Glutamatergic neuron (in vitro differentiated cells): ENCODE results near the gene ZMIZ1. TPM values are rescaled to one million over a fixed set of nuclear protein-coding genes. Genes with fewer than 3 reads are reported as not detected.
A peak's percentile ranks its signal among the peaks of the same experiment; 100 is the strongest.

ENCODE experiments used
- DNase-seq: peaks from one replicate; pipeline ENCODE4 v3.0.0; 2022
- H3K27ac Mint-ChIP-seq: one replicate; pipeline ENCODE4 v1.8.0; 2020; ENCODE audit warnings: mild to moderate bottlenecking, mixed read lengths, inconsistent platforms; ENCODE audit not compliant: unreplicated experiment
- H3K27me3 Mint-ChIP-seq: one replicate; pipeline ENCODE4 v1.8.0; 2020; ENCODE audit warnings: mild to moderate bottlenecking, moderate library complexity, mixed read lengths, inconsistent platforms; ENCODE audit not compliant: unreplicated experiment
- H3K36me3 Mint-ChIP-seq: one replicate; pipeline ENCODE4 v1.8.0; 2020; ENCODE audit warnings: mild to moderate bottlenecking, mixed read lengths, inconsistent platforms; ENCODE audit not compliant: unreplicated experiment
- H3K4me1 Mint-ChIP-seq: one replicate; pipeline ENCODE4 v1.8.0; 2020; ENCODE audit warnings: mild to moderate bottlenecking, low read depth, mixed read lengths, inconsistent platforms; ENCODE audit not compliant: unreplicated experiment
- H3K4me3 Mint-ChIP-seq: one replicate; pipeline ENCODE4 v1.8.0; 2020; ENCODE audit warnings: mild to moderate bottlenecking, mixed read lengths, inconsistent platforms; ENCODE audit not compliant: unreplicated experiment
- H3K9me3 Mint-ChIP-seq: one replicate; pipeline ENCODE4 v1.8.0; 2020; ENCODE audit warnings: mild to moderate bottlenecking, moderate library complexity, mixed read lengths, inconsistent platforms; ENCODE audit not compliant: unreplicated experiment
- total RNA-seq: library from RNA; stranded (reverse); fragmentation: NEBNext Ultra II Directional; extraction: Animal tissue kit (Norgen Biotek cat#: 25700); gene quantifications from one replicate; pipeline ENCODE4 v1.2.1, GENCODE V29; 2021; ENCODE audit not compliant: unreplicated experiment
- TF ChIP-seq, protein P1 (sequence below): fragments of 200-600 bp; sonication (generic); IDR thresholded peaks from one replicate; pipeline ENCODE4 v1.5.0; 2021; ENCODE audit not compliant: partially characterized antibody, unreplicated experiment

The ZMIZ1 gene
- total RNA-seq, 1 donor from 2014 or later, result 230 TPM

- Mint-ChIP-seq H3K4me3 (peak overlapping the region; percentile 6), H3K27ac (no peak overlapping the region), H3K27me3 (peaks cover 27% of the 10 kb centered on the region), H3K36me3 (no peaks in the 10 kb centered on the region), H3K9me3 (peaks cover 14% of the 10 kb centered on the region), H3K4me1 (peaks cover 52% of the 10 kb centered on the region)
- TF ChIP-seq, protein P1, sequence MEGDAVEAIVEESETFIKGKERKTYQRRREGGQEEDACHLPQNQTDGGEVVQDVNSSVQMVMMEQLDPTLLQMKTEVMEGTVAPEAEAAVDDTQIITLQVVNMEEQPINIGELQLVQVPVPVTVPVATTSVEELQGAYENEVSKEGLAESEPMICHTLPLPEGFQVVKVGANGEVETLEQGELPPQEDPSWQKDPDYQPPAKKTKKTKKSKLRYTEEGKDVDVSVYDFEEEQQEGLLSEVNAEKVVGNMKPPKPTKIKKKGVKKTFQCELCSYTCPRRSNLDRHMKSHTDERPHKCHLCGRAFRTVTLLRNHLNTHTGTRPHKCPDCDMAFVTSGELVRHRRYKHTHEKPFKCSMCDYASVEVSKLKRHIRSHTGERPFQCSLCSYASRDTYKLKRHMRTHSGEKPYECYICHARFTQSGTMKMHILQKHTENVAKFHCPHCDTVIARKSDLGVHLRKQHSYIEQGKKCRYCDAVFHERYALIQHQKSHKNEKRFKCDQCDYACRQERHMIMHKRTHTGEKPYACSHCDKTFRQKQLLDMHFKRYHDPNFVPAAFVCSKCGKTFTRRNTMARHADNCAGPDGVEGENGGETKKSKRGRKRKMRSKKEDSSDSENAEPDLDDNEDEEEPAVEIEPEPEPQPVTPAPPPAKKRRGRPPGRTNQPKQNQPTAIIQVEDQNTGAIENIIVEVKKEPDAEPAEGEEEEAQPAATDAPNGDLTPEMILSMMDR, result no peak
- no peak for DNase-seq
Measured at GRCh38 chr10:79075418-79075817, 6.7 kb downstream of the ZMIZ1 start.

DNA sequence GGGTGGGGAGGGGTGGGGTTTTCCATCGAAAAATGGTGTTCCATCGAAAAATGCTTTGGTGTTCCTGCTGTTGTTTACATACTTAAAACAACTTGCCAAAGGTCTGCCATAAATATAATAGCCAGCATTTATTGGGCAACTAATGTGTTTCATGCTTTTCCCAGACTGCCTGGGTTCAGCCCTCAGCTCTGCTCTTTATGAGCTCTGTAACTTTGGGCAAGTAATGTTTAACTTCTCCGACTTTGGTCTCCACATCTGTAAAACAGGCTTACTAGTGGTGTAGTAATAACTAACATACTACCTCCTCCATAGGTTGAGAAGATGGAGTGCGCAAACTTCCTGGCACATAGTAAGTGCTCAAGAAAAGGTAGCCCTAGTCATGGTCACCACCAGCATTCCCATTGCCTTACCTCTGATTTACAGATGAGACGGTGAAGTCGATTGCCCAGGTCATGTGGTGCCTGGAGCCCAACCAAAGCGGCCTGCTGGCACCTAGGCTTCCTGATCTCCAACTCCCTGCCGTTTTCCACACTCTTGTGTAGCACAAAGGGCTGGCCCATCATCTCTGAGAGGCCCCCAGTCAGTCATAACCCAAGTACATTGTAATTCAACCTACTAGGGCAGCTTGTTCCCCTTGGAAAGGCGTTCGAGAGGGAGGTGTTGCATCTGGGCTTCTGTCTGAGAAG, 8.9 kb downstream of the ZMIZ1 start:
- Mint-ChIP-seq H3K27me3 (peaks cover 16% of the 10 kb centered on the region), H3K4me1 (peaks cover 61% of the 10 kb centered on the region), H3K9me3 (peaks cover 9% of the 10 kb centered on the region), H3K4me3 (no peak overlapping the region), H3K36me3 (no peaks in the 10 kb centered on the region), H3K27ac (no peak overlapping the region)
- TF ChIP-seq, protein P1, result no peak
- DNase-seq, result no peak

DNA sequence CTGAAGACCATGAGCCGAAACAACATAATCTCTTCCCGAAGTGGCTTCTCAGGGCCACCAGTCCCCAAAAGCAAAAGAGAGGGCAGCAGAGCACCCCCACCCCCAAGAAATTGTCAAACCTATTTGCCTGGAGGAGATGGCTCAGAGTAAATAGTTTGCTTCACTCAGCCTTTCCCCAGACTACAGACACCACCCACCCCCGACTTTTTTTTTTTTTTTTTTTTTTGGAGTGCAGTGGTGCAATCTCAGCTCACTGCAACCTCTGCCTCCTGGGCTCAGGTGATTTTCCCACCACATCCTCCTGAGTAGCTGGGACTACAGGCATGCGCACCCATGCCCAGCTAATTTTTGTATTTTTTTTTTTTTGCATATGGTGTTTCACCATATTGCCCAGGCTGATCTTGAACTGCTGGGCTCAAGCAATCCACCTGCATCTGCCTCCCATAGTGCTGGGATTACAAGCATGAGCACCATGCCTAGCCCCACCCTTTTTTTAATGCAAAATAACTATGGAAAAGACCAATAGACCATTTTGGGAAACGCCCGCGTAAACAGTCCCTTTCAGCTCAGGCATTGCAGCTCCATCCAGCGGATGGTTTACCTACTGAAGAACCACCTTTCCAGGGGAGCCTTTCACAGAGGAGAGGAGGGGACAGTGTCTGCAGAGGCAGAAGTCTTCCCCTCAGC, 9.7 kb downstream of the ZMIZ1 start:
- TF ChIP-seq, protein P1, result no peak
- no peaks in the 10 kb centered on the region for H3K36me3 Mint-ChIP-seq
- no peak for DNase-seq
- H3K4me1 Mint-ChIP-seq, result peaks cover 60% of the 10 kb centered on the region
- no peak overlapping the region for H3K4me3 Mint-ChIP-seq
- no peak overlapping the region for H3K27ac Mint-ChIP-seq
- peaks cover 10% of the 10 kb centered on the region for H3K9me3 Mint-ChIP-seq
- H3K27me3 Mint-ChIP-seq, result peaks cover 15% of the 10 kb centered on the region

DNA sequence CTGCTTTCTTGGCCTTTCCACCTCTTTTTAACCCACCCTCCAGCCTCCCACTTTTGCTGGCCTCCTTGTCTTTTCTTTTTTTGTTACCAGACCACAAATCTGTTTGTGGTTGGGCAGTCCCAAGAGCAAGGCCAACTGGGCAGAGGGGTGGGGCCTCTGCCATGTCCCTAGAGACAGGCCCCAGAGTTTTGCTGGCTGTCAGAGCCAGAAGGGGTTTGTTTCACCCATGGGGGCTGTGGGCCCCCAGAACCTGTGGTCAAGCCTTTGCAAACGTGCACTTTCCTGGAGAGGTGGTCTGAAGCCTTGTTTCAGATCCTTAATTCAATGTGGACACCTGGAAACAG, 10.3 kb downstream of the ZMIZ1 start:
- TF ChIP-seq, protein P1, result no peak
- Mint-ChIP-seq H3K36me3 (no peaks in the 10 kb centered on the region), H3K9me3 (peaks cover 11% of the 10 kb centered on the region), H3K4me3 (no peak overlapping the region), H3K4me1 (peaks cover 57% of the 10 kb centered on the region), H3K27ac (no peak overlapping the region), H3K27me3 (peaks cover 16% of the 10 kb centered on the region)
- no peak for DNase-seq
